ENCODE data around the gene FUBP3. TPM values are rescaled to one million over a fixed set of nuclear protein-coding genes. Genes with fewer than 3 reads are reported as not detected.

Gene FUBP3
- polyA plus RNA-seq, 2 of the 4 experiments (the other 2 are of a cell fraction): 43.5 to 67.7 TPM

- FAIRE-seq (no peak), DNase-seq (ENCODE audit: low read depth in 1 of 2, low spot score in 1 of 2) (no peak), ATAC-seq (no peak)
- CTCF ChIA-PET: interaction anchor here (0.6 to 5.5 kb wide), 3 partner anchors 10 to 167 kb away, joined by 3 to 23 read pairs (median 12); no protein-coding TSS in a partner anchor
- Histone ChIP-seq H3K4me3 (no peak overlapping the region), H3K4me2 (no peak overlapping the region), H3K9me3 (no peaks in the 10 kb centered on the region), H3K4me1 (no peaks in the 10 kb centered on the region), H3K27ac (no peak overlapping the region)
- POLR2A ChIA-PET: no interaction called here
- 97% methylated on average over 23 of the region's 23 CpGs for WGBS (ENCODE audit: missing lambda C conversion rate)
- TF ChIP-seq SREBF2 (IDR thresholded peaks at IDR 0.05) (no peak), ZFP36 (IDR thresholded peaks at IDR 0.05; ENCODE audit: borderline replicate concordance, partially characterized antibody) (no peak), FOSL2 (IDR thresholded peaks at IDR 0.05) (no peak), FOSL2 (CRISPR knock-in tag; IDR thresholded peaks at IDR 0.05) (no peak), EP300 (IDR thresholded peaks at IDR 0.05) (no peak), ATOH8 (CRISPR knock-in tag; IDR thresholded peaks at IDR 0.05; ENCODE audit: low read depth) (no peak), BHLHE40 (IDR thresholded peaks at IDR 0.05; ENCODE audit: low read depth, low read length) (no peak), FOSB (CRISPR knock-in tag; IDR thresholded peaks at IDR 0.05) (no peak), REST (IDR thresholded peaks at IDR 0.05) (no peak), GATA3 (IDR thresholded peaks at IDR 0.05; ENCODE audit: borderline replicate concordance) (no peak), HMGXB4 (CRISPR knock-in tag; IDR thresholded peaks at IDR 0.05; ENCODE audit: borderline replicate concordance) (no peak), ZSCAN20 (CRISPR knock-in tag; IDR thresholded peaks at IDR 0.05) (no peak), TFCP2L1 (CRISPR knock-in tag; IDR thresholded peaks at IDR 0.05) (no peak), CBX8 (IDR thresholded peaks at IDR 0.05) (no peak), NFE2L2 (conservative IDR thresholded peaks at IDR 0.05; ENCODE audit: low read length) (no peak), NR3C1 (IDR thresholded peaks at IDR 0.05) (no peak), SMC3 (IDR thresholded peaks at IDR 0.05) (no peak), NPAS2 (CRISPR knock-in tag; IDR thresholded peaks at IDR 0.05; ENCODE audit: borderline replicate concordance) (no peak), ELK1 (IDR thresholded peaks at IDR 0.05; ENCODE audit: low read depth, low read length) (no peak), EHMT2 (IDR thresholded peaks at IDR 0.05; ENCODE audit: low read depth) (no peak)
Observed at GRCh38 chr9:130627896-130628792, 48.8 kb downstream of the FUBP3 start.

Measured in A549 (cell line).